GM12801 (cell line): ENCODE data around the gene COPS2.

Experiments
- TF ChIP-seq, protein P1 (sequence below): IDR thresholded peaks from one replicate; pipeline ENCODE4 v1.5.1; 2011; ENCODE audit warnings: control low read depth; ENCODE audit not compliant: insufficient read length; ENCODE audit errors: extremely low read depth

COPS2 gene

GRCh38 chr15:49093252-49094105 lies 61.9 kb downstream of the COPS2 start:
- TF ChIP-seq, protein P1, sequence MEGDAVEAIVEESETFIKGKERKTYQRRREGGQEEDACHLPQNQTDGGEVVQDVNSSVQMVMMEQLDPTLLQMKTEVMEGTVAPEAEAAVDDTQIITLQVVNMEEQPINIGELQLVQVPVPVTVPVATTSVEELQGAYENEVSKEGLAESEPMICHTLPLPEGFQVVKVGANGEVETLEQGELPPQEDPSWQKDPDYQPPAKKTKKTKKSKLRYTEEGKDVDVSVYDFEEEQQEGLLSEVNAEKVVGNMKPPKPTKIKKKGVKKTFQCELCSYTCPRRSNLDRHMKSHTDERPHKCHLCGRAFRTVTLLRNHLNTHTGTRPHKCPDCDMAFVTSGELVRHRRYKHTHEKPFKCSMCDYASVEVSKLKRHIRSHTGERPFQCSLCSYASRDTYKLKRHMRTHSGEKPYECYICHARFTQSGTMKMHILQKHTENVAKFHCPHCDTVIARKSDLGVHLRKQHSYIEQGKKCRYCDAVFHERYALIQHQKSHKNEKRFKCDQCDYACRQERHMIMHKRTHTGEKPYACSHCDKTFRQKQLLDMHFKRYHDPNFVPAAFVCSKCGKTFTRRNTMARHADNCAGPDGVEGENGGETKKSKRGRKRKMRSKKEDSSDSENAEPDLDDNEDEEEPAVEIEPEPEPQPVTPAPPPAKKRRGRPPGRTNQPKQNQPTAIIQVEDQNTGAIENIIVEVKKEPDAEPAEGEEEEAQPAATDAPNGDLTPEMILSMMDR, result no peak

DNA sequence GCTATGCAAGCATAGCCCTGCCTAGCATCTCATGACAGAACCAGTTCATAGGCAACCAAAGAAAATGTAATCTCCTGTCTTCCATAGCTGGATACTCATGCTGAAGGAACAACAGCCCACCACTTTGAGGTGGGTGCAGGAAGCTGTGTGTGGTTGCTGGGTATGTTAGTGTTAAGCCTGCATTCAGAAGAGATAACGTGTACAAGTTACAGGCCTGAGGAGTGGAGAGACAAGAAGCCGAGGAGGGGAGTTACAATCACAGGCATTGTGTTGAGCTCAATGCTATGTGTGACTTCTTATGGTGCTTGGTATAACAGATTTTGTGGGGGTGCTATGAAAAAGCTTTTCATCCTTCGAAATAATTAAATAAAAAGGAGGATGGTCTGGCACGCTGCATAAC lies 66.4 kb downstream of the COPS2 start:
- TF ChIP-seq, protein P1, result no peak

DNA sequence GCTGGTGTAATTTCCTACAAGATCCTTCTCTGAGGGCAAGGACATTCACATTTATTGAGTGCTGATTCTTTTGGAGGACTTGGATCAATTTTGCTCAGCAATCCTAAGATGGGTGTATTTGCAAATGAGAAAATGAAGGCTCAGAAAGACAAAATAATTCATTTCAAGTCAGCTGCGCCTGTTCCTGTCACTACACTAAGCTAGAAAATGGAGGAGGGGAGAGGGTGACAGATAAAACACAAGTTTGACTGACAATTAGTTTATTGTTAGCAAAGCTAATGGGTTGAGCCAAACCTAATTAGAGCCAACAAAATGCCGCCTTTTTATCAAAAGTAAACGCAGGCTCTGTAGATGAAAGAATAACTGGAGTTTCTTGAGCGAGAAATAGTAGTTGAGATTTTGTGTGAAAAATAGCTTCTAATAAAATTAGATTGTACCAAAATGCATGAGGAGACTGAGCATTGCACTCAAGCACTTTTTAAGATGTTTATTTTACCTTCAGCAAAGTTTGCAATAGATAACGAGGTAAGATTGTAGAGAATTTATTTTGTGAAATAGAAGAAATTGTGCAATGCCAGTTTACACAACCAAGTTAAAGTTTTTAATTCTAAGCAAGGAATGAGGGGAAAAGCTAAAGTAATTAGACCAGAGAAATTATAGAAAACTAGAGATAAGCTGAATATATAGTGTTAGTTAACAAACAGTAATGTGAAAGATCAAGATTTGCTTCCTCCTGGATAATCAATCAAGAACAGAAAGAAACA lies 69.5 kb downstream of the COPS2 start:
- TF ChIP-seq, protein P1, result no peak

DNA sequence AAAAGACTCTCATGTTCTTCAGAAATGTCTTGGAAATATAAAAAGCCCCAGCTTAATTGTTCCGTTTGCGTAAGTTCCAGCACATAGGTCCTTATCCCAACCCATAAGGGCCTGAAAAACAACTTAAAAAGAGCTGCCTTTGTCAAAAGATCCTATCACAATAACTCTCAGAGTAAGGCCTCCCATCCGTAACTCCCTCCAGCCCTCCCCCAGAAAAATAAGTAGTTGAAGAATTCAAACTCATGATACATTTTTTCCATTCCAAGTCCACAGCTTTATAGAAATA lies 71.2 kb downstream of the COPS2 start:
- TF ChIP-seq, protein P1, result no peak

DNA sequence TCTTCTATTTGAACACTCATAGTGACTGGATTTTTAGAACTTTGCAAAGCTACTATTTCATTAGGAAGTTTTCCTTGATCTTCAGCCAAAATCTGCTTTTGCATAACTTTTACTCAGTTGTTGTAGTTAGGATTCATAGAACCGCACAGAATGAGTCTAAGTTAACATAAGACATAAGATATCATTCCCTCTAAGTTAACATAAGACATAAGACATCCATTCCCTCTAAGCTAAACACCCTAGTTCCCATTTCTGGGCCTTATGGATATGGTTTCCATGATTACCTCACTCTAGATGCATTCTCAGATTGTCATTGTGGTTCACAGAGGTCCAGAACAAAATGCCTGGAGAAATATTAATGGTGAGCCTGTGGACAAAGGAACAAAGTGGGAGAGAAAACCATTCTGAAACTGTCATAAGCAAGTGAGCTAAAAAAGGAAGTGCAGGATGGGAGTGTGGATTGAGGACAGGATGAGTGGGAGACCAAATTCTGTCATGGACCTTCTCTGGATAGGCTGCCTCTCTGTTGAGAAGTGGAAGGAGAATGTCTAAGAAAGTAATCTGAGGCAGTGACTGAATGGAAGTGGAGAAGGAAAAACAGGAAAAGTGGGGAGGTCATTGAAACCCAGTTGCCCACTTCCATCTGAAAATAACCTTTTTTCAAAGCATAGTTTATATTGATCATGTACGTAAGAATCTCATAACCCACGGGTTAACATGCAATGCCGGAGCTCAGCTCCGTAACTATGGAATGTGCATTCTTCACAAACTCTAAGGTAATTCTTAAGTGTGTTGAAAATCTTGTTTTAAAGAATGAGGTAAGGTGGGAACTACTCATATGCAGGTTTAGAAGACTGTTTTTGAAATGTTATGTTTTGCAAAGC lies 71.8 kb downstream of the COPS2 start:
- TF ChIP-seq, protein P1, result no peak

DNA sequence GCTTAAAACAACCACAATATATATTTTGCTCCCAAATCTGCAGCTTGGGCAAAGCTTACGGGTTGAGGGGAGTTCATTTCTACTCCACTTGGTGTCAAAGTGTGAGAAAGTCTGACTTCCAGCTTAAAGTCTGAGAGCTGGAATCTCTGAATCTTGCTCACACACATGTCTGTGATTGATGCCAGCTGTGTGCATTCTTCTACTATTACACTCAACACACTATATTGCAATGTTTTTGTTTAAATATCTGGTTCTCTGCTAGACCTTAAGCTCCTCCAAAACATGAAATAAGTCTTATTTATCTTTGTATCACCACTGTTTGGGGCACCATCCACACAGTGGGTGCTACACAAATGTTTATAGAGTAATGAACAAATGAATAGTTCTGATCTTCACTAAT lies 72.4 kb downstream of the COPS2 start:
- TF ChIP-seq, protein P1, result no peak
